ENCODE data around the gene ZNF436. TPM values are rescaled to one million over a fixed set of nuclear protein-coding genes. Genes with fewer than 3 reads are reported as not detected.

ZNF436 gene
- total and polyA plus RNA-seq, 9 of the 15 experiments (the other 6 are each of a cell fraction or from before 2014, with no cell fraction given): 2.1 to 11.3 (median 6.8) TPM

DNA sequence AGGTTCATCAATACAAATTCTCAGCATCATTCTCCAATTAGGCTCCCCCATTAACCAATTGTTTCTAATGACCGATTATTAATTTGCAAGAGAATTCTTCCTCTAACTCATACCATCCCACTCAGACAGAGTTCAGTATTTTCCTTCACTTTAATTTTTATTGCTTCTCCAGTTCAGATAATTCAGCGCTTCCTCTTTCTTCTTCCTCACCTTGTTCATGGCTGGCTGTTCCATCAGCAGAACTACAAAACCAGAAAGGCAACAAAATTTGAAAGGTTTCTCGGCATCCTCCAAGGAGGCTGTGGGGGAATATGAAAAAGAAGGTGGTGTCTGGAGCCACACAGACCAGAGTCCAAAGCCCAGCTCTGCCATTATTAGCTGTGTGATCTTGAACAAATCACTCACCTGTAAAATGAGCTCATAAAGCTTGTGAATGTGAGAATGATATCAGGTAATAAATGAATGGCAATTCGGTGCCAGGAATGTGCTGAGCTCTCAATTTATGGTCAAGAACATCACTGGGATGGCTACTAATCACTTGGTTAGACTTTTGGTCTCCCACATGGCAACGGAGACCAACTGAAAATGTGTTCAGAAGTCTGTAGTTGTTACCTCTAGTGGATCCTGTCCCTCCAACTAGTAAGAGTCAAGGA is 11.7 kb upstream of the ZNF436 start (continued):
- TF ChIP-seq, protein P1, sequence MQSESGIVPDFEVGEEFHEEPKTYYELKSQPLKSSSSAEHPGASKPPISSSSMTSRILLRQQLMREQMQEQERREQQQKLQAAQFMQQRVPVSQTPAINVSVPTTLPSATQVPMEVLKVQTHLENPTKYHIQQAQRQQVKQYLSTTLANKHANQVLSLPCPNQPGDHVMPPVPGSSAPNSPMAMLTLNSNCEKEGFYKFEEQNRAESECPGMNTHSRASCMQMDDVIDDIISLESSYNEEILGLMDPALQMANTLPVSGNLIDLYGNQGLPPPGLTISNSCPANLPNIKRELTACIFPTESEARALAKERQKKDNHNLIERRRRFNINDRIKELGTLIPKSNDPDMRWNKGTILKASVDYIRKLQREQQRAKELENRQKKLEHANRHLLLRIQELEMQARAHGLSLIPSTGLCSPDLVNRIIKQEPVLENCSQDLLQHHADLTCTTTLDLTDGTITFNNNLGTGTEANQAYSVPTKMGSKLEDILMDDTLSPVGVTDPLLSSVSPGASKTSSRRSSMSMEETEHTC (IDR thresholded peaks at IDR 0.05): no peak
- TF ChIP-seq SIN3A (IDR thresholded peaks at IDR 0.05; ENCODE audit: borderline replicate concordance in 2 of 2, control insufficient read depth in 1 of 2, low read depth in 2 of 2, low read length in 2 of 2) (no peak), ZNF644 (tag; IDR thresholded peaks at IDR 0.05; ENCODE audit: low read depth) (no peak), SPI1 (IDR thresholded peaks at IDR 0.05; ENCODE audit: borderline replicate concordance, low read depth, low read length) (peak; percentile 94)
- TF ChIP-seq, protein P2, sequence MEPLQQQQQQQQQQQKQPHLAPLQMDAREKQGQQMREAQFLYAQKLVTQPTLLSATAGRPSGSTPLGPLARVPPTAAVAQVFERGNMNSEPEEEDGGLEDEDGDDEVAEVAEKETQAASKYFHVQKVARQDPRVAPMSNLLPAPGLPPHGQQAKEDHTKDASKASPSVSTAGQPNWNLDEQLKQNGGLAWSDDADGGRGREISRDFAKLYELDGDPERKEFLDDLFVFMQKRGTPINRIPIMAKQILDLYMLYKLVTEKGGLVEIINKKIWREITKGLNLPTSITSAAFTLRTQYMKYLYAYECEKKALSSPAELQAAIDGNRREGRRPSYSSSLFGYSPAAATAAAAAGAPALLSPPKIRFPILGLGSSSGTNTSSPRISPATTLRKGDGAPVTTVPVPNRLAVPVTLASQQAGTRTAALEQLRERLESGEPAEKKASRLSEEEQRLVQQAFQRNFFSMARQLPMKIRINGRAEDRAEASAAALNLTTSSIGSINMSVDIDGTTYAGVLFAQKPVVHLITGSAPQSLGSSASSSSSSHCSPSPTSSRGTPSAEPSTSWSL (CRISPR knock-in tag; IDR thresholded peaks at IDR 0.05; ENCODE audit: borderline replicate concordance): no peak

DNA sequence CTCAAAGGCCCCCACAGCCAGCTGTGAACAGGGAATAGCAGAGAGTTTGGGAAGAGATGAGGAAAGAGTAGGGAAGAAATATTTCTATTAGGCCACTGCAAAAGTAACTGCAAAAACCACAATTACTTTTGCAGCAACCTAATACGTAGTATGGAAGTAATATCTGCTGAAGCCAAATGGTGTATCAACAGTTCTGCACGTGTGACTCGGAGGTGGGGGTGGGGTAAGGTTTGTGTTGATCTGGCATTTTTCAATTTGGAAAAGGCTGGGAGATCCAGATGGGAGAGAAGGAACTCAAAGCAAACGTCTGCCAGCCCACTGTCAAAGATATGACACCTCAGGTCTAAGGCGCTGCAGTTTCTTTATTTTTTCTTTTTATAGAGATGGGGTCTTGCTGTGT is 11.1 kb upstream of the ZNF436 start:
- Histone ChIP-seq H3K79me2 (ENCODE audit: control insufficient read depth, insufficient read depth, low read length) (no peaks in the 10 kb centered on the region), H3K9ac (ENCODE audit: insufficient read depth in 1 of 2, low read depth in 2 of 2, low read length in 2 of 2) (peak overlapping the region; percentile 4 to 7; a peak in 1 of 4 replicates), H4K20me1 (replicated peaks; ENCODE audit: control insufficient read depth, insufficient read depth, low read length) (no peaks in the 10 kb centered on the region), H3K4me2 (ENCODE audit: insufficient read depth, low read length) (no peak overlapping the region), H3K4me1 (replicated peaks in 1 of 2; ENCODE audit: control insufficient read depth in 2 of 2, insufficient read depth in 2 of 2, low read length in 2 of 2) (peaks cover 26 to 42% of the 10 kb centered on the region in 2 experiments), H3K4me3 (no peak overlapping the region), H3K9me3 (replicated peaks; ENCODE audit: control insufficient read depth, insufficient read depth, low read depth, low read length) (no peaks in the 10 kb centered on the region), H2AFZ (ENCODE audit: low read depth, low read length) (peak overlapping the region; percentile 74), H3K27ac (ENCODE audit: extremely low read depth, low read depth, low read length) (no peak overlapping the region), H3K27me3 (ENCODE audit: control insufficient read depth in 2 of 2, insufficient read depth in 2 of 2, low read length in 2 of 2) (no peaks in the 10 kb centered on the region), H3K9me1 (ENCODE audit: control insufficient read depth, insufficient read depth, low read length) (no peaks in the 10 kb centered on the region), H3K36me3 (ENCODE audit: control insufficient read depth, insufficient read depth, low read length) (no peaks in the 10 kb centered on the region)
- no peak for FAIRE-seq
- ChIA-PET POLR2A (interaction anchor here (0.8 to 1.2 kb wide), 2 partner anchors 10 to 13 kb away, joined by 3 to 4 read pairs; no protein-coding TSS in a partner anchor), CTCF (ENCODE audit: low intra/inter-chr PET ratio) (no interaction called here)
- in situ Hi-C loops (cut with MboI) (no loop called here), intact Hi-C loops (cut with micrococcal nuclease) (no loop called here)
- no peak for ATAC-seq
- DNase-seq (ENCODE audit: extremely low read depth in 1 of 4, low spot score in 3 of 4): no peak
- no TSS peak for BruUV-seq (replicated peaks)
- WGBS (ENCODE audit: insufficient coverage, low coverage, missing lambda C conversion rate): 14% methylated on average over 5 of the region's 5 CpGs
- TF ChIP-seq, protein P3, sequence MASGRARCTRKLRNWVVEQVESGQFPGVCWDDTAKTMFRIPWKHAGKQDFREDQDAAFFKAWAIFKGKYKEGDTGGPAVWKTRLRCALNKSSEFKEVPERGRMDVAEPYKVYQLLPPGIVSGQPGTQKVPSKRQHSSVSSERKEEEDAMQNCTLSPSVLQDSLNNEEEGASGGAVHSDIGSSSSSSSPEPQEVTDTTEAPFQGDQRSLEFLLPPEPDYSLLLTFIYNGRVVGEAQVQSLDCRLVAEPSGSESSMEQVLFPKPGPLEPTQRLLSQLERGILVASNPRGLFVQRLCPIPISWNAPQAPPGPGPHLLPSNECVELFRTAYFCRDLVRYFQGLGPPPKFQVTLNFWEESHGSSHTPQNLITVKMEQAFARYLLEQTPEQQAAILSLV (tag; IDR thresholded peaks at IDR 0.05): no peak
- TF ChIP-seq RHOXF2B (CRISPR knock-in tag; conservative IDR thresholded peaks at IDR 0.05) (no peak), KLF13 (tag; IDR thresholded peaks at IDR 0.05; ENCODE audit: borderline replicate concordance, low read depth) (no peak), ARHGAP35 (IDR thresholded peaks at IDR 0.05; ENCODE audit: partially characterized antibody) (no peak), MAFF (IDR thresholded peaks at IDR 0.05; ENCODE audit: low read length) (peak; percentile 24; the same call in 1 of the 2 replicates), BRCA1 (IDR thresholded peaks at IDR 0.05) (no peak), BRCA1 (CRISPR knock-in tag; IDR thresholded peaks at IDR 0.05) (no peak), CBX3 (IDR thresholded peaks at IDR 0.05; ENCODE audit: borderline replicate concordance in 1 of 2, low read length in 2 of 2) (no peak), ARNT (IDR thresholded peaks at IDR 0.05) (no peak), CREM (IDR thresholded peaks at IDR 0.05; ENCODE audit: low read depth) (no peak), TEAD2 (tag; IDR thresholded peaks at IDR 0.05) (no peak), C11orf30 (IDR thresholded peaks at IDR 0.05; ENCODE audit: low read depth) (peak; percentile 57), BHLHE40 (IDR thresholded peaks at IDR 0.05; ENCODE audit: low read length) (peak; percentile 77), SRF (CRISPR knock-in tag; IDR thresholded peaks at IDR 0.05) (no peak)
